ENCODE data around the gene ATE1.
"Not testable (repeated sequence)": the region's sequence is repeated elsewhere in the genome, so short reads cannot be mapped to it uniquely, and the experiment has no call there.

ATE1 gene

DNA sequence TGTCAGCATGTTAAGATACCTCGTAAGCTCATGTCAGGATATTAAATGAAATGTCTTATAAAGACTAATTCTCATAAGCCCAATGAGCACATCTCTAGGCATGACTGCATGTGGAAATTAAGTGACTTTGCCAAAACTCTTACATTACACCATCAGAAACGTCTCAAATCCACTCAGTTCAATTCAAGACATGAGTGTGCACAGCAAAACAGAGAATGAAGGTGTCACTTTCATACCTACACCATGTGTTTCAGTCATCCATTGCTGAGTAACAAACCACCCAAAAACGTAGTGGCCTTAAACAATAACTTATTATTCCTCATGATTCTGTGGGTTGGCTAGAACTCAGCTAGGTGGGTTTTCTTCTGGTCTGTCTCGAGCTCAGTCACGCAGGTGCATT, 99.8 kb downstream of the ATE1 start:
- no peak for DNase-seq

GRCh38 chr10:121826773-121827172, 101.1 kb downstream of the ATE1 start:
- not testable (repeated sequence) for DNase-seq

DNA sequence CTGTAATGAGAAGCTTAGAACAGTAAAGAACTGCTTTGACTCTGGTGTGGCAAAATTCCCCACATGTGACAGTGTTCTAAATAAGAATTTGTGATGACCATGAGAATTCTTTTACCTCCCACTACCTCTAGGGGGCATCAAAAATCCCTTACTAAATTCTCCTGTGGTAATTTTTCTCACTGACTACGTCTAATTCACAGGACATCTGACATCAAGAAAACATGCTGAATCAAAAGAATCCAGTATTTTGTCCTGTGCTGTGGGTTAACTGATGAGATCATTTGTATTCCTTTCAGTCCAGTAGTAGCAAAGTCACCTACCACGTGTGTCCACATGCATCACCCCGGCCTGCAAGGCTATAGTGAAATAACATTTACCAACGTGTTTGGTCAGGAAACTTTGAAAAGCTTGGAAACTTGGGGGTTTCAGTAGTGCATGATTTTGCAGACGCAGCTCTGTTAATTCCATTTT, 103.8 kb downstream of the ATE1 start:
- DNase-seq = peak; percentile 84

DNA sequence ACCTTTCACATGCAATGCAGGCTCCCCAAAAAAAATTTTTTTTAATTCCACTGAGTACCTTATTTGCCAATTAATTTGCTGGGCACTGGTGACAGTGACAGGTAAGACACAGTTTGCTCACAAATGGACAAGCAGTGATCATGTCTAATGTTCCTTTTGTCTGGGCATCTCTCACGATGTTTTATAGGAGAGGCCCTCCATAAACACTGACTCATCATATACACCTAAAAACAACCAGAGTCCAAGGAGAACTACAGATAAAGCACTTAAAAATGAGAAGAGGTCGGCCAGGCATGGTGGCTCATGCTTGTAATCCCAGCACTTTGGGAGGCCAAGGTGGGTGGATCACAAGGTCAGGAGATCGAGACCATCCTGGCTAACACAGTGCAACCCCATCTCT, 105.1 kb downstream of the ATE1 start:
- no peak for DNase-seq

DNA sequence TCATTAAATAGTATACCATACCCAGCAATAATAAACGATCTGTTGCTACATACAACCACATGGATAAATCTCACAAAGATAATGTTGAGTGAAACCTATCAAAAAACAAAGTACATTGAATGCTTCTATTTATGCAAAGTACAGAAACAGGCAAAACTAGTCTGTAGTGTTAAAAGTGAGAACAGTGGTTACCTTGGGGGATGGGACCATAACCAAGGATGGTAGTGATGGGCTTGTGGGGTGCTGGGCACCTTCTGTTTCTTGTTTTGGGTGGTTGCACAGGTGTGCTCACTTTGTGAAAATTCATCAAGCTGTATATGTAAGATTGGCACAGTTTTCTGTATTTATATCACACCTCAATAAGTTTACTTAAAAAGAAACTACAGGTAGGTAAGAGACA, 105.7 kb downstream of the ATE1 start:
- no peak for DNase-seq

GRCh38 chr10:121819049-121819448, 108.8 kb downstream of the ATE1 start:
- DNase-seq = no peak

- no peak for DNase-seq
These were observed 109.2 kb downstream of the ATE1 start for GRCh38 chr10:121818599-121818998.

- DNase-seq = no peak
These were observed 111.6 kb downstream of the ATE1 start for GRCh38 chr10:121816197-121816596.

GRCh38 chr10:121813857-121814256, 114.0 kb downstream of the ATE1 start:
- DNase-seq = no peak

DNA sequence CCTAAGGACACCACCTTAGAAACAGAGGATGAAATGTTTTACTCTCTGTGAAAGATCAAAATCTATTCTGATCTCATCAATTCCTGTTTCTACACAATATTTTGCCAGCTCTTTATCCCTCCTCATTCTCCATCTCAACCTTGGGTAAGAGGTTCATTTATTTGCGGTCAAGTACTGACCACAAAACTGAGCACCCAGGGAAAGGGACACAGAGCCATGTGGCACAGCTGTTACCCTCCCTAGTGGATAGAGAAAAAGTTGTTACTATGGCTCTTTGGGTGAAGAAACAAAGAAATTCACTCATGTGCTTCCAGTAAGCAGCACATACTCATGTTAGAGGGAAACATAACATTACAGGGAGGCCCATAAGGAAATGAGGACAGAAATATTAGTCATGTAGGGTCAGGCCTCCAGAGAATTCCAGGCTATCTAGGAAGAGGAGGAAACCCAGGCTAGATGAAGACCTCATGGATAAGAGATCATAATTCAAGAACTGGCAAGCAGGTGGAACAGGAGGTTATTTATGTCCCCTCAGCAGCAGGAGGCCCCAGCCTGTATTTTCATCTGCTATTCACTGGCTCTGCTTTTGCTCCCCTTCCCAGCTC, 114.5 kb downstream of the ATE1 start:
- no peak for DNase-seq

DNA sequence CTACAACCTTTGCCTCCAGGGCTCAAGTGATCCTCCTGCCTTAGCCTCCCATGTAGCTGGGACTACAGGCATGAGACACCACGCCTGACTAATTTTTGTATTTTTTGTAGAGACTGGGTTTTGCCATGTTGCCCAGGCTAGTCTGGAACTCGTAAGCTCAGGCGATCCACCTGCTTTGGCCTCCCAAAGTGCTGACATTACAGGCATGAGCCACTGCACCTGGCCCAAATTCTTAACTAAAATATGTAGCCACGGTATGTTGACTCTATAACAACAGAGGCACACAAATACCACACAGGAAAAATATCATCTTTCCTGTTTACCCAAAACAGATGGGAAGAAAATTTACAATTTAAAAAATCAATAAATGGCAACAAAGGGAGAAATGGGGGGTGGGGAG, 115.8 kb downstream of the ATE1 start:
- DNase-seq = no peak

DNA sequence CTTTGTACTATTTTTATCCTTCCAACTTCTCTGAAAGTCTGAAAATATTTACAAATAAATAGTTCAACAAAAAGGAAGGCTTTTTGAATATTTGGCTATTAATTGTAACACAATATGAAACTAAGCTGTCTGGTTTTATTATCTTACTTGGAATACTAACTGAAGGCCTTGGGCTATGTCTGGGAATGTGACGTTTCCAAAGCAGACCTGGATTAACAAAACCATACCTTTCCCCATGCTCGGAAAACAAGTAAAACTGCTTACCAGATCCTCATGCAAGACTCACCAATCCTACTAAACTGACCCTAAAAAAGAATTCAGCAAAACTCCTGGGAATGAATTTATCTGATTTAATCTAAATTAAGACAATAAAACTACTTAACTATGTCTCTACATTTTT, 116.4 kb downstream of the ATE1 start:
- DNase-seq = no peak

- DNase-seq = no peak
These were observed 119.0 kb downstream of the ATE1 start for GRCh38 chr10:121808835-121809234.

- DNase-seq = no peak
These were observed 123.4 kb downstream of the ATE1 start for GRCh38 chr10:121804460-121804859.

DNA sequence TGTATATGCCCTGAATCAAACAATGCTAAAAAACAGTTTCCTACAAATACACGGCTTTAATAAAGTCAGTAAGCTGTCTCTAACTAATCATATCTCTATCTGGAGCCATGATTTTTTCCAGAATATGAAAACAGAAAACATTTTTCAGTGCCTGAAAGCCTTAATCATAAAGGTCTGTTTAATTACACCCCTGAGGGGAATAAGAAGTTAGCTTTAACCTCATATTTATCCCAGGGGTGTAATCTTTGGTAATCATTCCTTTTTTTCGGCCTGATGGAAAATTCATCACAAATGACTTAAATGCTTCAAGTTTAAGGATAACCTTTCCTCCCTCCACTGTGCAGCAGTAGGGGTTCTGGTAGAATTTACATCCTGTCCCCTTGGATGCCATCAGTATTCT, 124.2 kb downstream of the ATE1 start:
- no peak for DNase-seq

GRCh38 chr10:121800831-121801230, 127.0 kb downstream of the ATE1 start:
- DNase-seq = no peak

DNA sequence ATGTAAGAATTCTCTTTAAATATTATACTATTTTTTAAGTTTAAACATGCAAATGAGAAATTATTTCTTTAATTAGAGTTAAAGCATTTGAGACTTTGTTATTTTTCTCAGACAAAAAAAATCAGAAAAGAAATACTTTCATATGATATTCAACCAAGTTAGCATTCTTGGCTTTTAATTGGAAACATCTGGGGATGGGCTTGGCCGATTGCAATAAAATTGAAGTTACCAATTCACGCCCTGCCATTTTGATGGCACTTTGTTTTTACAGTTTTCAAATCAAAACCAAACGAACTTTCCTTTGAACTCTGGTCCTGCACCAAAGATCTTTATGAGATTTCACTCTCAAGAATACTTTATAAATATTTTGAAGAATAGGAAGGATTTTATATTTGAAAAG, 127.7 kb downstream of the ATE1 start:
- DNase-seq = no peak

DNA sequence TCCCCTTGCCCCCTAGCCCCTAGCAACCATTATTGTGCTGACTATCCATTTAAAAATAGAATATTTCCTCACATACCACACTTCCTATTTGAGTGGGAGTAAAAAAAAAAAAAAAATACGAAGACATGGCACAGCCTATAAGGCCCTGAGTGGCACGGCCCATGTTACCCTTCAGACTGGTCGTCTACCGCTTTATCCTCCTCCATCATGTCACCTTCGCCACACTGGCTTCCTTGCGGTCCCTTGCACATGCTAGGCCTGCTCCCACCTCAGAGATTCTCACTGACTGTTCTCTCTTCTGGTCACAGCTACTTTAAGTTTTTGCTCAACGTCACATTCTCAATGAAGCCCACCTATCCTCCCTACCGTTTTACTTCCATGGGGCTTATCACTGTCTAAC, 130.3 kb downstream of the ATE1 start:
- no peak for DNase-seq

- no peak for DNase-seq
These were observed 131.5 kb downstream of the ATE1 start for GRCh38 chr10:121796342-121796741.

- DNase-seq = no peak
These were observed 135.6 kb downstream of the ATE1 start for GRCh38 chr10:121792198-121792597.

DNA sequence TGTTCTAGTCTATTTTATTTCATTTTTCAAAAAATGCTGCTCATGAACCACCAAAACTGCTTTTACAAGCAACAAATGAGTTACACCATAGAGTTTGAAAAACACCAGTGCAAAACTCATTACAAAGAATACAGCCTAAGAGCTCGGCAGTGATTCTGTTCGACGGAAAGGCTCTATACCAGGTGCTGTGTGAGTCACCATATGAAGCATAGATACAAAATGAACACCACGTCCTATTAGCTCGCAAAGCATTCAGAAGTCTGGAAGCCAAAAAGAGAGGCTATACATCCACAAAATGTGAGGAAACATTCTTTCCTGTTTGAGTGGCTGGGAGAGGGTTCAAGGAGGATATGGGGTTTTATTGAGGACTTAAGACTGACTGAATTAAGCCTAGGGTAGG, 136.1 kb downstream of the ATE1 start:
- no peak for DNase-seq

DNA sequence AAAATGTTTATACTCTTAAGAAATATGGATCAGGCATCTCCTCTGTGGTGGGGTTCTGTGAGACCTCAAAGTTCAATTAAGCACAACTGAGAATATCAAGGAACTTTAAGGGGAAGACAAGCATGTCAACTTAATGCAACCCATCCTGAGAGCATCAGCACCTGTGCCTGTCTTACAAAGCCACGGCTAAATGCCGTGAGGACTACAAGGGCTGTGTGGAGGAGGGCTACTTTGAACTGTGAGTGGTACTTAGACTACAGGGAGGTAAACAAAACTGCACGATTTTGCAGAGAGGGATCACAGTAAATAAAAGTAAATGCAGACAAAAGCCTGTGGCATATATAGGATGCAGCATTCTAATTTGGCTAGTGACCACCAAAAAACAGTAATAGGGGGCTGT, 139.1 kb downstream of the ATE1 start:
- no peak for DNase-seq

- DNase-seq = no peak
These were observed 139.7 kb downstream of the ATE1 start for GRCh38 chr10:121788115-121788514.

- DNase-seq = no peak
These were observed 140.7 kb downstream of the ATE1 start for GRCh38 chr10:121787169-121787568.

DNA sequence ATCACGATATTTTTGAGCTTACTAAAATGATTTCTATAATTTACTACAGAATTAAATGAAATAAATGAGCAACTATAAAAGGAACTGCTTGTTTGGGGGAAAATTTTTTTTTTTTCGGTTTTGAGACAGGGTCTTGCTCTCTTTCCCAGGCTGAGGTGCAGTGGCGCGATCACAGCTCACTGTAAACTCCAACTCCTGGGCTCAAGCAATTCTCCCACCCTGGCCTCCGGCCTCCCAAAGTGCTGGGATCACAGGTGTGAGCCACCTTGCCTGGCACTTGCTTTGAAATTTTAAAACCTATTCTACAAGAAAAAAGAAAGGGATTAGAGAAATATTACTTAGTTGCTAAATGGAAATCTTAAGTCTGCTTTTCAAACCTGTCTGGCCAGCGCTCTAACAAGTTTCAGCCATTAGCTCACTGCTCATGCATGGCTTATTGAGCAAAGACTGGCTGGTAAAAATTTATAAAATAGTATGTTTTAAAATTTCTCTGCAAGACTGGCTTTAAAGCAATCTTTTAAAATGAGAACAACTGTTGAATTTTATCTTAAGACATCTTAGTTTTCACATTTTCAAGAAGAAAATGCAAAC, 144.0 kb downstream of the ATE1 start:
- DNase-seq = no peak

All from hematopoietic multipotent progenitor cell treated with erythropoietin and hydrocortisone succinate and interleukin-3 and kit ligand, for 6 days (in vitro differentiated cells).